PC-9 (cell line): ENCODE data around the gene TUBG1. TPM values are rescaled to one million over a fixed set of nuclear protein-coding genes. Genes with fewer than 3 reads are reported as not detected.

Source experiments
- BruUV-seq: library from RNA; stranded (reverse); fragments of 400-500 nt; replicated peaks from 2 replicates; lab custom pipeline; 2021; lab: Mats Ljungman, UMichigan
- CTCF ChIA-PET: fragments of 300-600 bp; sonication (Branson Sonifier 250); formaldehyde crosslinking; loops from one replicate; lab custom pipeline; 2022; ENCODE audit warnings: antibody characterized with exemption; lab: Charles Lee
- POLR2A ChIA-PET: fragments of 300-600 bp; sonication (Branson Sonifier 250); formaldehyde crosslinking; loops from one replicate; lab custom pipeline; 2022; ENCODE audit warnings: antibody characterized with exemption; ENCODE audit not compliant: unreplicated experiment; lab: Charles Lee
- DNase-seq, 2 experiments: peaks; one replicate each; pipeline versions ENCODE4 v3.0.0 to v3.0.0-alpha.2; 2015 to 2022; ENCODE audit warnings: mixed read lengths in 1 of 2
- H2AFZ ChIP-seq: fragments of 200-600 bp; sonication (generic); 2 replicates; pipeline ENCODE4 v1.8.1; 2017; ENCODE audit warnings: antibody characterized with exemption
- H3F3A ChIP-seq: fragments of 200-600 bp; sonication (generic); 2 replicates; pipeline ENCODE4 v1.8.1; 2017; ENCODE audit warnings: antibody characterized with exemption, mild to moderate bottlenecking, low read depth; ENCODE audit not compliant: insufficient read depth
- H3K27ac ChIP-seq: fragments of 200-600 bp; sonication (generic); 2 replicates; pipeline ENCODE4 v1.6.1; 2016; ENCODE audit warnings: mixed run types
- H3K27me3 ChIP-seq: fragments of 200-600 bp; sonication (generic); 2 replicates; pipeline ENCODE4 v1.6.1; 2016; ENCODE audit warnings: low read depth, mixed run types; ENCODE audit not compliant: insufficient read depth
- H3K36me3 ChIP-seq: fragments of 200-600 bp; sonication (generic); 2 replicates; pipeline ENCODE4 v1.6.1; 2016; ENCODE audit warnings: low read depth, mixed run types
- H3K4me1 ChIP-seq: fragments of 200-600 bp; sonication (generic); replicated peaks from 2 replicates; pipeline ENCODE4 v1.6.1; 2016; ENCODE audit warnings: mixed run types; ENCODE audit not compliant: insufficient read depth
- H3K4me2 ChIP-seq: fragments of 200-600 bp; sonication (generic); 2 replicates; pipeline ENCODE4 v1.6.1; 2017; ENCODE audit warnings: mixed run types
- H3K4me3 ChIP-seq: fragments of 200-600 bp; sonication (generic); 2 replicates; pipeline ENCODE4 v1.6.1; 2016; ENCODE audit warnings: mixed run types
- H3K79me2 ChIP-seq: fragments of 200-600 bp; sonication (generic); 2 replicates; pipeline ENCODE4 v1.6.1; 2017; ENCODE audit warnings: low read depth, mixed run types
- H3K9me2 ChIP-seq: fragments of 200-600 bp; sonication (generic); 2 replicates; pipeline ENCODE4 v1.8.1; 2017; ENCODE audit warnings: mild to moderate bottlenecking; ENCODE audit not compliant: insufficient read depth
- H3K9me3 ChIP-seq: fragments of 200-600 bp; sonication (generic); 2 replicates; pipeline ENCODE4 v1.8.1; 2016; ENCODE audit warnings: low read depth; ENCODE audit not compliant: insufficient read depth
- H4K20me1 ChIP-seq: fragments of 200-600 bp; sonication (generic); 2 replicates; pipeline ENCODE4 v1.8.1; 2017; ENCODE audit not compliant: insufficient read depth
- EZH2 ChIP-seq: fragments of 200-600 bp; sonication (generic); IDR thresholded peaks from 2 replicates; pipeline ENCODE4 v1.8.0; 2017; ENCODE audit warnings: antibody characterized with exemption, low read depth
- intact Hi-C: fragments of 100-400 bp; cut with micrococcal nuclease; formaldehyde crosslinking; loops from one replicate; pipeline ENCODE4 v1.10.0; 2022; ENCODE audit not compliant: unreplicated experiment
- total RNA-seq: library from RNA; stranded (reverse); gene quantifications from 2 replicates; pipeline ENCODE4 v1.2.3, GENCODE V29; 2021
- TF ChIP-seq, protein P1 (sequence below): fragments of 200-600 bp; sonication (generic); conservative IDR thresholded peaks from 2 replicates; pipeline ENCODE4 v1.6.1; 2017; ENCODE audit warnings: mixed run types, antibody characterized with exemption, mild to moderate bottlenecking, moderate library complexity

Gene TUBG1
- total RNA-seq, 1 experiment from 2014 or later: 85.6 TPM

DNA sequence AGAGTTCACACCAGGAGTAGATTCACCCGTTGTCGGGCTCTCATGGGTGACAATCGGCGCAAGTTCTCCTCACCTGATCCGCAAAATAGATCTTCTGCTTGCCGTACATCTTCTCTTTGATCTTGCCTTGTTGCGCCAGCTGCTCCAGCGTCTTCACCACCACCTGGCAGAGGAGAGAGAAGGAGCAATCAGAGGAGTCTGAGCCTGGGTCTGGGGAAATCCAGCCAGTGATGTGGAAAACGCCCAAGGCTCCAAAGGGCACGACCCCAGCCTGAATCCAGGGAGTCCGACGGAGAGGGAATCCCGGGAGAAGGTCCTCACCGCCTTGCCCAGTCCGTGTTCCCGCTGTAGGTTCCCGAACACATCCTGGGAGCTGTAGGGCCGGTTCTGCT lies 32.3 kb upstream of the TUBG1 start:
- H3K27me3 ChIP-seq: no peaks in the 10 kb centered on the region
- peaks cover 11% of the 10 kb centered on the region; the same call in 1 of the 2 replicates for H3K36me3 ChIP-seq
- peak overlapping the region; percentile 96 for H2AFZ ChIP-seq
- TF ChIP-seq, protein P1, sequence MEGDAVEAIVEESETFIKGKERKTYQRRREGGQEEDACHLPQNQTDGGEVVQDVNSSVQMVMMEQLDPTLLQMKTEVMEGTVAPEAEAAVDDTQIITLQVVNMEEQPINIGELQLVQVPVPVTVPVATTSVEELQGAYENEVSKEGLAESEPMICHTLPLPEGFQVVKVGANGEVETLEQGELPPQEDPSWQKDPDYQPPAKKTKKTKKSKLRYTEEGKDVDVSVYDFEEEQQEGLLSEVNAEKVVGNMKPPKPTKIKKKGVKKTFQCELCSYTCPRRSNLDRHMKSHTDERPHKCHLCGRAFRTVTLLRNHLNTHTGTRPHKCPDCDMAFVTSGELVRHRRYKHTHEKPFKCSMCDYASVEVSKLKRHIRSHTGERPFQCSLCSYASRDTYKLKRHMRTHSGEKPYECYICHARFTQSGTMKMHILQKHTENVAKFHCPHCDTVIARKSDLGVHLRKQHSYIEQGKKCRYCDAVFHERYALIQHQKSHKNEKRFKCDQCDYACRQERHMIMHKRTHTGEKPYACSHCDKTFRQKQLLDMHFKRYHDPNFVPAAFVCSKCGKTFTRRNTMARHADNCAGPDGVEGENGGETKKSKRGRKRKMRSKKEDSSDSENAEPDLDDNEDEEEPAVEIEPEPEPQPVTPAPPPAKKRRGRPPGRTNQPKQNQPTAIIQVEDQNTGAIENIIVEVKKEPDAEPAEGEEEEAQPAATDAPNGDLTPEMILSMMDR: no peak
- TF ChIP-seq EZH2: no peak
- peaks cover 21% of the 10 kb centered on the region for H3K79me2 ChIP-seq
- POLR2A ChIA-PET: interaction anchor here (0.6 to 0.7 kb wide), 2 partner anchors 287 to 907 kb away, joined by 3 to 8 read pairs; partner anchors contain the start of gene DHX8
- no peaks in the 10 kb centered on the region for H3K9me3 ChIP-seq
- no peaks in the 10 kb centered on the region for H4K20me1 ChIP-seq
- H3K27ac ChIP-seq: no peak overlapping the region
- H3K4me1 ChIP-seq: peaks cover 17% of the 10 kb centered on the region; the same call in 1 of the 2 replicates
- peaks cover 52% of the 10 kb centered on the region for H3F3A ChIP-seq
- no peaks in the 10 kb centered on the region for H3K9me2 ChIP-seq
- intact Hi-C loops: loop anchor here (5.0 kb wide), 2 partner anchors 245 to 360 kb away; partner anchors contain the start of gene BECN1
- H3K4me3 ChIP-seq: peak overlapping the region; percentile 94
- CTCF ChIA-PET: interaction anchor here (0.6 to 2.1 kb wide), 5 partner anchors 10 to 552 kb away, joined by 3 to 5 read pairs (median 3); no protein-coding TSS in a partner anchor
- H3K4me2 ChIP-seq: peak overlapping the region; percentile 97
- TSS peak; percentile 24 for BruUV-seq
- no peak for DNase-seq

DNA sequence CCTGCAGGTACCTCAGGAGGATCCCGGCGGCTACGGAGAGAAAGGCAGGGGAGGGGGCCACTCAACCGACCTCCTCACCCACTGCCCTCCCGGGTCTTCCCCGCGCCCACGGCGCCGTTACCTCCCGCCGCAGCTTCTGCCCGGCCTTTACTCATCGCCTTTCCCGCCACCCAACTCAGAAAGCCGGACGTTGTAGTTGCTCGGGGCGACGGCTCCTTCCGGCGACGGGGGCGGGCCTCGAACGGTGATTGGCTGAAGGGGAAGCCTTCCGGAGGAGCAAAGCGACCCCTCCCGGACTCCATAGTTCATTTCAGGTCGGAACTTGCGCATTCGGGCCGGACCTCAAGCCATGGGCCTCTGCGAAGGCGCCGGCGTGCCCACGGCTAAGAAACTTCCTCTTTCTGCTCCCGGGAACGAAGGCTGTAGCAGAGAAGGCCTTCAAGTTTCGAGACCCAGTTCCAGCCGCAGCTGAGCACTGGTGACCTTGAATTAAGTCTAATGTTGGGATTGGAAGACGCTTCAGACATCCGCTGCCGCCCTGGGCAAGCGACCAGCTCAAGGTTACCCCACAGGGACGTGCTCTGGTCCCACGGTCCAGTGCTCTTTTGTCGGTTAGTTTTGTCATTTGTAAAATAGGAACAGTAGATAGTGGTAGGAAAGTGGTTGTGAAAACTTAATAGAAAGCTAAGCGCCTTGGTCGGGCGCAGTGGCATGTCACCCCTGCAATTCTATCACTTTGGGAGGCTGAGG lies 31.8 kb upstream of the TUBG1 start, which contains the start of gene PSMC3IP:
PSMC3IP (minus strand) TSS at position 198 of the 750 bp plus-strand sequence; CDS start at position 155, 43 bp downstream.
- Histone ChIP-seq H3K27ac (peak within 1 kb of the TSS; percentile 31), H3K4me3 (peak within 1 kb of the TSS; percentile 94), H3K36me3 (peaks cover 15% of the 10 kb centered on the region; the same call in 1 of the 2 replicates), H3K4me1 (peaks cover 17% of the 10 kb centered on the region; the same call in 1 of the 2 replicates), H3K9me3 (no peaks in the 10 kb centered on the region), H3K4me2 (peak within 1 kb of the TSS; percentile 97), H4K20me1 (no peaks in the 10 kb centered on the region), H3F3A (peaks cover 56% of the 10 kb centered on the region), H3K27me3 (no peaks in the 10 kb centered on the region), H3K79me2 (peaks cover 21% of the 10 kb centered on the region), H2AFZ (peak within 1 kb of the TSS; percentile 96), H3K9me2 (no peaks in the 10 kb centered on the region)
- TF ChIP-seq, protein P1: peak; percentile 53
- TF ChIP-seq EZH2: no peak
- peak; percentile 84 to 91 for DNase-seq
- ChIA-PET CTCF (interaction anchor here (0.5 to 2.1 kb wide), 17 partner anchors 10 to 561 kb away, joined by 3 to 12 read pairs (median 4); partner anchors contain the start of genes BECN1 and PLEKHH3), POLR2A (interaction anchor here (0.6 to 1.1 kb wide), 8 partner anchors 10 to 509 kb away, joined by 3 to 8 read pairs (median 4); no protein-coding TSS in a partner anchor)
- TSS peak; percentile 64 for BruUV-seq
- intact Hi-C loops: loop anchor here (1.0 to 5.0 kb wide), 4 partner anchors 102 to 360 kb away; partner anchors contain the start of gene BECN1

DNA sequence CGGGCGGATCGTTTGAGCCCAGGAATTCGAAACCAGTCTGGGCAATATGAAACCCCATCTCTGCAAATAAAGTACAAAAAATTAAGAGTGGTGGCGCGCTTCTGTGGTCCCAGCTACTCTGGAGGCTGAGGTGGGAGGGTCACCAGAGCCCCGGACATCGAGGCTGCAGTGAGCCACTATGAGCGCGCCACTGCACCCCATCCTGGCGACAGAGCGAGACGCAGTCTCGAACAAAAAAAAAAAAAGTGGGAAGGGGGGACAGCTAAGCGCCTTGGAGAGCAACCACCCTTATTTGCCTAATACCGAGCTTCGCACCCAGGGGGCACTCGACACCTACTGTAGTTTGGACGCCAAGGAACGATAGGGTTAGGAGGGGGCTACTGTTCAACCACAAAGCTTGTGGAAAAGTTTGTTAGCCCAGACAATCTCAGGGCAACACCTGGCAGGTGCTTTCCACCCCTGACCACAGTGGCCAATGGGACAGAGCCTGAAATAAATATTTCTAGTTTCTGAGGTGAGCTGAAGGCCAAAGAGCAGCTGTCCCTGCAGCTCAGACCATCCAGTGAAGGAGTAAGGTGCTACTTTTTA lies 31.1 kb upstream of the TUBG1 start:
- Histone ChIP-seq H3K27me3 (no peaks in the 10 kb centered on the region), H3K79me2 (peaks cover 21% of the 10 kb centered on the region), H3K4me1 (peaks cover 17% of the 10 kb centered on the region; the same call in 1 of the 2 replicates), H3K27ac (peak overlapping the region; percentile 31), H3K4me3 (peak overlapping the region; percentile 94), H3K9me3 (no peaks in the 10 kb centered on the region), H4K20me1 (no peaks in the 10 kb centered on the region), H3F3A (peaks cover 53% of the 10 kb centered on the region), H3K9me2 (no peaks in the 10 kb centered on the region), H2AFZ (peak overlapping the region; percentile 96), H3K36me3 (peaks cover 16% of the 10 kb centered on the region), H3K4me2 (peak overlapping the region; percentile 97)
- ChIA-PET CTCF (interaction anchor here (0.5 to 2.1 kb wide), 19 partner anchors 12 to 562 kb away, joined by 3 to 12 read pairs (median 5); partner anchors contain the start of genes BECN1 and PLEKHH3), POLR2A (interaction anchor here (0.6 to 1.1 kb wide), 9 partner anchors 11 to 510 kb away, joined by 3 to 12 read pairs (median 4); no protein-coding TSS in a partner anchor)
- intact Hi-C loops: loop anchor here (1.0 to 5.0 kb wide), 4 partner anchors 101 to 359 kb away; partner anchors contain the start of gene BECN1
- BruUV-seq: no TSS peak
- TF ChIP-seq, protein P1: peak; percentile 85
- TF ChIP-seq EZH2: no peak
- DNase-seq: peak; percentile 68 to 82
